ACHN (cell line): ENCODE data around the gene MAGI3.
"Not testable (repeated sequence)": the region's sequence is repeated elsewhere in the genome, so short reads cannot be mapped to it uniquely, and the experiment has no call there.

Experiments
- DNase-seq: peaks from one replicate; pipeline ENCODE4 v3.0.0-alpha.2; 2015
- in situ Hi-C: cut with HindIII; loops from 2 replicates; pipeline ENCODE4 v1.10.0; 2017; ENCODE audit warnings: low sequenced_read_pairs, low pct_ligation_motif_present, low pct_unique_long_range_greater_than_20kb

MAGI3 gene

DNA sequence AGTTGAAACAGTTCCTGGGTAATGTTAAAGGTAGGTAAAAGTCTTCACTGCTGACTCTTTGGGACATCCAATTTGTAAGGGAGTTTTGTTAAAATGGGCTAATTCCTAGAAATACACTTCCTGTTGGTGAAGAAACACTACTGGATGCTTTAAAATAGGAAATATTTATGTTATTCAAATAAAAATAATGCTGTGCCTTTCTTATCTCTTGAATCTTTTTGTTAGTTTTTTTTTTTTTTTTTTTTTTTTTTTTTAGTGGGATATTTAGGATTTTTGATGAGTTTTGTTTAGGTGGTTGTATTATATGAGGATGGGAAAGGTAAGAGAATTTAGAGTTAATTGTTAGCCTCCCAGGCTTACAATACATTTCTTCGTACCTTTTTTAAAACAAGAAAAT, 4.5 kb downstream of the MAGI3 start:
- in situ Hi-C loops = no loop called here

DNA sequence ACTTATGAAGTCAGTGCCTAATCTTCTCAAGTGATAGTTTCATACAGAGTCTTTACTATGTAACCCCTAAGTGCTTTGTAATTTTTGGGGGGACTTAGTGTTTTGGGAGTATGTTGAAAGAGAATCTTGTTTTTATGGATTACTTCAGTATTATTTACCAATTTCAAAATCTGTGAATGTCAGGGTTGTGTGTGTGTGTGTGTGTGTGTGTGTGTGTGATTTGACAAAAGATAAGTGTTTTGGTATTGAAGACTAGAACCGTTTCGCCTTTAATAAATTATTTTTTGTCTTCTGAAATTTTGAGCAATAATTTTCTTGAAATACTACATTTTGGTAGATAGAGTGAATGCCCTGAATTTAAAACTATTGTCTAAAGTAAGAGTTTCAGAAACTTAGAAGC, 5.8 kb downstream of the MAGI3 start:
- no peak for DNase-seq

More for the DNA sequence above, 4.5 kb downstream of the MAGI3 start:
- DNase-seq = no peak

DNA sequence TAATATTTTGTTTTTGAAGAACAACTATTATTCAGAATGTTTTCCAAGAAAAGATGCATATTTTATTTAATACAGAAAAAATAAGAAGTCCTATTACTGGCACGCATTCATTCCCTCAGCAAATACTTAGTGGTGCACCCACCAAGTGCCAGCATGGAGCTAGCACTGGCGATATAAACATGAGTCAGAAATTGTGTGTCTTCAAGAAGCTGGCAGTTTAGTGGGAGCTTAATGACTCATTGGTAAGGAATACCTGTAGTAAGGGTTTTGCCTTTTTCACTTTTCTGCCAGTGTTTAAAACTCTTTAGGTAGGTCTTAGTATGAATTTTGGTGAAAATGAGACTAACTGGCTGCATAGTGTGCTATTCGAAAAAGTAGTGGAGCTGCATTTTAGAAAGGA, 6.3 kb downstream of the MAGI3 start:
- peak; percentile 87 for DNase-seq
- in situ Hi-C loops = no loop called here

More for the DNA sequence above, 5.8 kb downstream of the MAGI3 start:
- in situ Hi-C loops = no loop called here

DNA sequence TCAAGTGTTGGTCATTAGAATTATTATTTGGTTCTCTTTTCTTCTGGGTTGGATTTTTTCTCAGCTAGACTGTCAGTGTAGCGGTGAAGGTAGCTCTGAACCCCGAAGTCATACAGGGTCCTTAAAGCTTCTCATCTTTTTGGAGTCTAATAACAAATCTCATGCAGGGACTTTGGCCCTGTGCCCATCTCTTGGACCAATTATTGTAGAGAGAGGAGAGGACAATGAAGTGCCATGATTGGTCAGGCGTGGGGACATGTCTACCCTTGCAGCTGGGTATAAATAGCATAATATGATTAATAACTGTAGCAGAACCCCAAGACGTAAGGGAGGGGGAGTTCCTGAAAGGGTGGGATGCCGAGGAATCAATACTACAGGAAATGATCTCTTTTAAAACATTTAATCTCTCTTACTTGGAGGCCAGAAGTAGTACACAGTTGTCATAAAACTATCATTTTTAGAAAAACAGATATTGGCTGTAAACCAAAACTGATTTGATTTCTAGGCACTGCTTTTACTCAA, 8.8 kb downstream of the MAGI3 start:
- DNase-seq = no peak
- in situ Hi-C loops = no loop called here

DNA sequence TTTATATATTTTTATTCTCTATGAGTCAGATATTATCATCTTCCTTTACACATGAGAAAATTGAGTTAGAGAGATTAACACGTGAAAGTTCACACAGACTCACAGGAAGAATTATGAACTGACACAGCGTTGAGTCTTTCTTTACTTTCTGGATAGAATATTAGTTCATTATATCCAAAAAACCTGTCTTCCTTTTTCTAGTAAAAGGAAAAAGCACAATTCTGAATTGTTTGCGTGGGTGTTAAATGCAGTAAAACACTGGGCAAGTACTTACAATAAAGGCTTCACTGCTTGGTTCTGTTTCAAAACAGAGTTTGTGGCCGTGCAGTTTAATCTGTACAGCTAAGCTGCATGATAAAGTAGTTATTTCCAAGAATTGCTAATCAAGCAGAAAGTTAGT, 10.8 kb downstream of the MAGI3 start:
- no peak for DNase-seq
- in situ Hi-C loops = no loop called here

DNA sequence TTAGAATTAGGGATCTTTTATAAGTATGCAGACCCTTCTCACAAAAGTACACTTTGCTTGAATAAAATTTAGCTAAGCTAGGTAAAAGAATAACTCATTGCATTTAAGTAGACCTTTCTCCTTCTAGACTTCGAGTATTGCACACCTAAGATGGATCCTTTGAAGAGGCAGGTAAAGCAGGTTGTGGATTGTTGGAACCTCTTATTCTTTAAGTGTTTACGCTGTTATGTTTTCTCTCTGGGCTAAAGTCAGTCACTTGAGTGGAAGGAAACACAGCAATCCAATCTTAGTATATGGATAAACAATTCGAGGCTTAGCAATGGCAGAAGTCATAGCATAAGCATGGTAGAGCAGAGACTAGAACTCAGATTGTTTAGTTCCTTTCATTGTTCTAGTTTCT, 11.4 kb downstream of the MAGI3 start:
- no peak for DNase-seq
- in situ Hi-C loops = no loop called here

DNA sequence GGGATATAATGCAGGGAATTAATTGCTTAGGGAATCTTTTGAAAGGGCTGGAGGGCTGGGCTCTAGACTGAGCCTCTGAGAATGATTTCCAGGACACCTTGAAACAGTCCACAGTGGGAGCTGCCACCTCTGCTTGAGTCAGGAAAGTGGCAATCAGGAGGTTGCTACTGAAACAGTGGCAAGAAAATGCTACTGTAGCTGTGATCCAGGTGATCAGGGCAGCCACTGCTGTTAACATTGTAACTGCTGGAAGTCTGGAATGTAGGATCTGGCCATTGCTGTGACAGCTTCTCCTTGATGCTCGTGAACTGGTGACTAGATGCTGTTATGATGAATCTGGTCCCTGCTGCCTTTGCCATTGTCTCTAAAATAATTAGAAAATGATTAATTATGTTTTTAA, 12.8 kb downstream of the MAGI3 start:
- in situ Hi-C loops = no loop called here
- DNase-seq = no peak

DNA sequence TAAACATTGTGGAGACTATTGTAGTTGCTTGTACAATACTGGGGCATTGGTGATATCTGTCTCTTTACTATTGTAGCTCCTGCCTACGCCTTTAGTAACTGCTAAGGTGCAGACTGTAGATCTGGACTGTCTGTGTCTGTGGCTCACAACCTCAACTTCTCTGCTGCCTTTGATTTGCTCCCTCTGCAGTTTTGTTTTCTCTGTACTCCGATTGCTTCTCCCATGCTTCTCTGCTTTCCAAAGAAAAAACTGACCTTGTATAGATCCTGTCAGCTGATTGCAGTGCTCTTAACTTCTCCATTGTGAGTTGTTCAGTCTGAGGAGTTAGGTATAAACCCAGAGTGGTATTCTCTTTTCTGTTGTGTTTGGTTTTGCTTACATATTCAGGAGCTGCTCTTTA, 15.3 kb downstream of the MAGI3 start:
- no peak for DNase-seq
- in situ Hi-C loops = no loop called here

DNA sequence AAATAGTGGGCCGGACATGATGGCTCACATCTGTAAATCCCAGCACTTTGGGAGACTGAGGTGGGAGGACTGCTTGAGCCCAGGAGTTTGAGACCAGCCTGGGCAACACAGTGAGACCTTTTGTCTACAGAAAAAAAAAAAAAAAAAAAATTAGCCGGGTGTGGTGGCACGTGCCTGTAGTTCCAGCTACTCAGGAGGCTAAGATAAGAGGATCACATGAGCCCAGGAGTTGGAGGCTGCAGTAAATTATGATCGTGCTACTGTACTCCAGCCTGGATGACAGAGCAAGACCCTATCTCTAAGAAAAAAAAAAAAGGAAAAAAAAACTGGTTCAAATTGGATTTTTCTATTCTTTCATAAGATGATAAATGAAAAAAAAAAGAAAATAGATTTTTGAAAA, 15.8 kb downstream of the MAGI3 start:
- DNase-seq, in situ Hi-C loops: not testable (repeated sequence)

DNA sequence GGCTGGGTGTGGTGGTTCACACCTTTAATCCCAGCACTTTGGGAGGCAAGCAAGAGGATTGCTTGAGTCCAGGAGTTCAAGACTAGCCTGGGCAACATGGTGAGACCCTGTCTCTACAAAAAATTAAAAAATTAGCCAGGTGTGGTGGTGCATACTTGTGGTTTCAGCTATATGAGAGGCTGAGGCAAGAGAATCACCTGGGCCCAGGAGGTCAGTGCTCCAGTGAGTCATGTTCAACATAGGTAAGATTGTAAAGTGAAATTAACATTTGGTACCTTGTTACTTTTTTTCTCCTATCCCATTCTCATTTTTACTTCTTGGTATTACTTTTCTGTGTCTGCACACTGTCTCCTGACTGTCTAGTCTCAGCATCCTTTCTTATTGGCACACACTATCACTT, 19.0 kb downstream of the MAGI3 start:
- DNase-seq = no peak
- in situ Hi-C loops = no loop called here

DNA sequence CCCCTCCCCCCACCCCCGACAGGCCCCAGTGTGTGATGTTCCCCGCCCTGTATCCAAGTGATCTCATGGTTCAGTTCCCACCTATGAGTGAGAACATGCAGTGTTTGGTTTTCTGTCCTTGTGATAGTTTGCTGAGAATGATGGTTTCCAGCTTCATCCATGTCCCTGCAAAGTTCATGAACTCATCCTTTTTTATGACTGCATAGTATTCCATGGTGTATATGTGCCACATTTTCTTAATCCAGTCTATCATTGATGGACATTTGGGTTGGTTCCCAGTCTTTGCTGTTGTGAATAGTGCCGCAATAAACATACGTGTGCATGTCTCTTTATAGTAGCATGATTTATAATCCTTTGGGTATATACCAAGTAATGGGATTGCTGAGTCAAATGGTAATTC, 21.7 kb downstream of the MAGI3 start:
- in situ Hi-C loops, DNase-seq: not testable (repeated sequence)

DNA sequence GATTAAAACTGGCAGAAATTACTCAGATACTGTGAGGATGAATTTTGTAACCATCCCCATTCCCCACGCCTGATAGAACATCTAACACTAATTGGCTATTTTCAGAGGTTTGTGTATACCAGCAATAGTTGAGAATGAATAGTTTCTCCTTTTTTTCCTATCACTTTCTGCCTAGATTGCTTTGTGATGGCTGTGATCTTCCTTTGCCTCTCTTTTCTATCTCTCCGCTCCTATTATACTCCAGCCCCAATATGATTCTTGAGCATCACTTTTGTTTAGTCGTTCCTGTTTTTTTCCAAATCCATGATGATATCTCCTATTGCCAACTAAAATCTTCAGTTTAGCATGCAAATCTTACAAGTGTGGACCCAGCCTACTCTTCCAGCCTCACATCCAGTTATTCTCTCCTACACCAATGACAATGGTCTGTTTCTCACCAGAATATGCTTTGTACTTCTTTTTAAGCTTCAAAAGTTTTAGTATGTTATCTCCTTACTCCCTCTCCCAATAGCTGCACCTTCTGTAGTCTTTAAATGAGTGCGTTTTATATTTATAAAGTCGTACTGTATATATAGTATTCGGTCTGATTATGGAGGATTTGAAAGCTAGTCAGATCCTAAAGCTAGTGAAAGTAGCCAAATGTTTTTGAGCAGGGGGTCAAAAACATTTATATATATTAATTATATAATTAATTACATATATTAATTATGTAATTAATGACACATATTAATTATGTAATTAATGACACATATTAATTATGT, 25.2 kb downstream of the MAGI3 start:
- no peak for DNase-seq
- in situ Hi-C loops = no loop called here

DNA sequence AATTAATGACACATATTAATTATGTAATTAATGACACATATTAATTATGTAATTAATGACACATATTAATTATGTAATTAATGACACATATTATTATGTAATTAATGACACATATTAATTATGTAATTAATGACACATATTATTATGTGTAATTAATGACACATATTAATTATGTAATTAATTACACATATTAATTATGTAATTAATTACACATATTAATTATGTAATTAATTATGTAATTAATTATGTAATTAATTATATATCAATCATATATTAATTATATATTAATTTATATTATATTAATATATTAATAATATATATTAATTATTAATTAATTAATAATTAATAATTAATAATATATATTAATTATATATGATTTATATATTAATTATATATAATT, 25.8 kb downstream of the MAGI3 start:
- in situ Hi-C loops, DNase-seq: not testable (repeated sequence)

DNA sequence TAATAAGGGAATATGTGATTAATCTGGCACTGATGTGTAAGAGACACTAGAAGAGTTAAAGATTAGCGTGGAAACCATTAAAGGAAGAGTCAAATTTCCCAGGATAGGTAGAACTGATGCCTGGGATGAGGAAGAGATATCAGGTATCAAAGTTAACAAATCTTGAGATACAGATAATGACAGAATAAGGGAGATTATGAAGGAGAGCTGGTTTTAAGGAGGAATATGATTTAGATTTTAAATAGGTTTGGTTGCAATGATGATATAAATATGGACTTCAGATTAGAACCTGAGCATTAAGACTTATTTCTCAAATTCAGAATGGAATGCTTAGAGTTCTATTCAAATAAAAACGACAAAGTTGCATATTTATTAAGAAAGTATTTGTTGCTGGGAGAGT, 26.2 kb downstream of the MAGI3 start:
- in situ Hi-C loops = no loop called here
- DNase-seq = no peak

DNA sequence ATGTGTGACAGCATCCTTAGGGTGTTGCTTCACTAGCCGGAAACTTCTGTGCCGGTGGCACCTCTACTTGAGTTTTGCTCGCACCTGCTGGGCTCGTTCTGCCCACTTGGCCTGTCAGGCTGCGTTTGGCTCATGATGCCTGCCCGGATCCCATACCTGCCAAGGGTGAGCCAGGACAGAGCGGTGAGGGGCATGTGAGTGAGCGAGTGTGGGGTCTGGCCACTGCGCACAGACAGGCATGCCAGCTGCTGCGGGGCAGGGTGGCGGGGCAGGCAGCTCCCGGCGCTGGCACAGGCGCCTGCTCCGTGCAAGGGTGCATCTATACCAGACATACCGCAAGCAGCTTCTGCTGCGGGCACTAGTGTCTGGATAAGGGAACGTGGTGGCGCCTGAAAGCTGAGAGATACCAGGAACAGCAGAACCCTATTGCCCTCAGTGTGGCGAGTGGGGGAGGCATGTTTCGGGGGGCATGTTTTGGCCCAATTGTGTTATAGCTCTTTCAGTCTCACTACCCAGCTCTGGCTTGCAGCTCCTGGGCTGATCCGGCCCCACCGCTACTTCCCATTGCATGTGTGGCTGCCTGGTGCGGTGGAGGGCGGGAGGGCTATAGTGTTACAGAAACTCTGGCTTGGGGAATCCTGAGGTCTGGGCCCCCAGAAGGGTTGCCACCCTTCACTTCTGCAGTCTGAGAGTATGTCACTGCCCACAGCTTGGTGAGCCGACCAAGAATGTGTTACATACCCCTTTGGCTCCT, 32.2 kb downstream of the MAGI3 start:
- in situ Hi-C loops = no loop called here
- no peak for DNase-seq

DNA sequence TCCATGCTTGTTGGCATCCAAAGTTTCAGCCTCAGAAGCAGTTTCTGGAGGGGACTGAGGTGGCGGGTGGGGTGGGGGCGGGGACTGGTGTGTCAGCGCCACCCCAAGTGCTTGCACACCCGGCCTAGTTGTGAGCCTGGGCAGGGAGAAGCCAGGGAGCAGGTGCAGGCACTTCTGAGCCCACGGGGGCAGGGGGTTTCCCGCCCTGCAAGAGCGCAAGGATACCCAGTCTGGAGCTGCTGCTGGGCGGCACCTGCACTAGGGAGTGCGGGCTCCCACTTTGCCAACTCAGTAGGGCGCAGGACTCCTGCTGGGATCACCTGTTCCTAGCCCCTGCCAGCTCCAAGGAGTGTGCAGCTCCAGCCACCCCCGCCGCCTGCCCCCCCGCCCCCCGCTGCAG, 33.5 kb downstream of the MAGI3 start:
- DNase-seq = no peak
- in situ Hi-C loops = no loop called here

DNA sequence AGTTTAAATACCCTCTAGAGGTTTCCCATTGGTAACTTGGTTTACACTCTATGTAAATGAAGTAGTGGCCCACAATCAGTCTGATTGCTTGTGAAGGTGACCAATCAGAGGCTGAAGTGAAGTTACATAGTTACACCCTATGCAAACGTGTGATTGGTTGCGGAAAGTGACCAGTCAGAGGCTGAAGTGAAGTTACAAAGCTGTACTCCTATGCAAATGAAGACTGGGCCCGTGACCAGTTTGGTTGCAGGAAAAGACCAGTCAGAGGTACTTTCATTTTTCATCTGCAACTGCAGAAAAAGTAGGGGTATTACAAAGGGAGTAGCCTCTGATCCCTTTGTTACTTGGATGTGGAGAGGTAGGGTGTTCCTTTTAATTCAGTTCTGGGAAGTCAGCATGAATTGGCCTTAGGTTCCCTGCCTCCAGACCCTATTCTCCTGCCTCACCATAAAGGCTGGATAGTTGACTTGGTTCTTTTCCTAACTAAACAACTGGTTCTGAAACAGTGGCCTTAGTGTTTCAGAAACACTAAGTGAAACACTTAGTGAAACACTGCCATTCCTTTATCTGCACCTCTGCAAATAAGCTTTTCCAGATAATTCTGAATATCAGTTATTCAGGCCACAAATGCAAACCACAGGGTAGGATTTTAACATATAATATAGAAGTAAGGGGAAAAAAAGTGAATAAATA, 39.3 kb downstream of the MAGI3 start:
- DNase-seq = peak; percentile 87
- in situ Hi-C loops = no loop called here

DNA sequence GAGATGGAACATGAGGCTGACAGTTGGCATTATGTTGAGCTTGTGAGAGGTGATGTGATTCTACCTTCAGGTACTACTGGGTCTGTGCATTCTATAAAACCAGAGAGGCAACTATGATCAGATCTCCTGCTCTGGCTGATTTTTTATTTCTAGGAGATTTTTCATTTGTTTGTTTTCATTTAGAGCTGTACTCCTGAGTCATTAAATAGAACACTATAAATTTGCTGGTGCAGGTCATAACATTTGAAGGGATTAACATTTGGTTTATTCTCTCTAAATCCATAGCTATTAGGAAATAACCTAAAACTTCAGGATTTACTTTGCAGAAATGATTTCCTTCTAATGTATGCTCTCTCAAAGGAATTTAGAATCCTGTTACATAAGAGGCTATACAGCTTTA, 42.9 kb downstream of the MAGI3 start:
- no peak for DNase-seq
- in situ Hi-C loops = no loop called here

DNA sequence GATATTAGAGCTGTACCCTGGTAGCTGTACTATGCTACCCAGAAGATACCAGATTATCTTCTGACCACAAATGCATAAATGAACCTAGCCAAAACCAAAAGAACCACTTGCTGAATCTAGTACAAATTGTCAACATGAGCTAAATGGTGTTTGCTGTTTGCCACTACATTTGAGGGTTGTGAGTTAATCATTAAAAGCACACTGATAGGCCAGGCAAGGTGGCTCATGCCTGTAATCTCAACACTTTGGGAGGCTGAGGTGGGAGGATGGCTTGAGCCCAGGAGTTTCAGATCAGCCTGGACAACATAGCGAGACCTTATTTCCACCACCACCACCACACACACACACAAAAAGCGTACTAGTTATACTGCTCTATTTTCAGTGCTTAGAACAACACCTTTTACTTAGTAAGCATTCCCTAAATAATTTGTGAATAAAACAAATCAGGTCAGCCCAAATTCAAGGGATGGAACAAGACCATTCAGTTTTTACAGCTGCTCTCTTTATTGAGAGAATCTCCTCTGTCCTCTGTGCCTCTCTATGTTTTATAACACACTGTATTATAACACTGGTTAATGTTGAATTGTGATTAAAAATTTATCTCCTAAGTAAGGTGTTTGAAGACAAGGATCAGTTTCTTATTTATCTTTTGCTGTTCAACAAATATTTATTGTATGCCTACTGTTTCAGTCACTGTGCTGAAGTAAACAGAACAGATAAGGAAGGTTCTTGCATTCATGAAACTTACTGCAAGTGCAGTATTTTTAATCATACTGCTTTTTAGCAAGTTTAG, 44.0 kb downstream of the MAGI3 start:
- DNase-seq = no peak
- in situ Hi-C loops = no loop called here
